ENCODE results near the gene PERCC1. TPM values are rescaled to one million over a fixed set of nuclear protein-coding genes. Genes with fewer than 3 reads are reported as not detected.
"Not testable (repeated sequence)": the region's sequence is repeated elsewhere in the genome, so short reads cannot be mapped to it uniquely, and the experiment has no call there.

The PERCC1 gene
- total RNA-seq, 1 experiment from 2014 or later = not detected

DNA sequence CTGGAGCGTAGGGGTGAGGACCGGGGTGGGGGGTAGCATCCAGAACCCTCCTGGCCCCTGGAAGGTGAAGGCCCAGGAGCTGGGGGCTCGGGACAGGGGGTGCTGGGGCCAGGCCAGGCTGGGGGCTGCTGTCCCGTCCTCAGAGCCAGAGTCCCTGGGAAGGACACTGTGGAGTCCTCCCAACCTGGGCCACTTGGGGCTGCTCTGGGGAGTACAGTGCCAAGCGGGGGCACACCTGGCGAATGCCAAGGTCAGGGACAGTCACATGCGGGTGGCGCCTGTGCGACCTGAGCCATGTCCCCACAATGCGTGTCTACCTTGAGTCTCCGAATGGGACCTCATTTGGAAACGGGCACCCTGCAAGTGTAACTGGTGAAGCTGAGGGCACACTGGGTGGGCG, 1.2 kb upstream of the PERCC1 start:
- in situ Hi-C loops (cut with HindIII; ENCODE audit: low pct_unique_long_range_greater_than_20kb, low sequenced_read_pairs) = no loop called here
- no peak for DNase-seq (ENCODE audit: low read depth, low spot score)

DNA sequence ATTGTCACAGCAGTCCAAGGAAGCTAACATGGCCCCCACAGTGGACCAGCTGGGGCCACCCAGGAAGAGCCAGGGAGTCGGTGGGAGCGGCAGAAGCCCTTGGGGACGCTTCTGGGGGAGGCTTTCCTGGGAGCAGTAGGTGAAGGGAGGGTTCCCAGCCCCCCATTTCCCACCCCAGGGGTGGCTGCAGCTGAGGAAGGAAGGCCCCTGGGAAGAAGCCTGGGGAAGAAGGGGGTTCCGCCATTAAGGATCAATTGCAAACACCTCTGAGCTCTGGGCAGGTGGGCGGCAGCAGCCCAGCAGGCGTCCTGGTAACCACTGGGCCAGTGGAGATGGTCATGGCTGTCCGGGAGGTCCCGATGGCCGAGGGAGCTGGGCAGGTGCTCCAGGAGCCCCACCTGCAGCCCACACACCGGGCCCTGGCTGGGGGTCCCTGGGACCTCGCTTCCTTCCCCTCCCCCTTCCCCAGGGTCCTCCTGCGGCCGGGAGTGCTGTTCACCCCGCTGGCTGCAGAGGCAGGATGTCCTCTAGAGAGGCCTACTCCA, 592 bp upstream of the PERCC1 start:
- DNase-seq (ENCODE audit: low read depth, low spot score) = no peak
- in situ Hi-C loops (cut with HindIII; ENCODE audit: low pct_unique_long_range_greater_than_20kb, low sequenced_read_pairs) = no loop called here

DNA sequence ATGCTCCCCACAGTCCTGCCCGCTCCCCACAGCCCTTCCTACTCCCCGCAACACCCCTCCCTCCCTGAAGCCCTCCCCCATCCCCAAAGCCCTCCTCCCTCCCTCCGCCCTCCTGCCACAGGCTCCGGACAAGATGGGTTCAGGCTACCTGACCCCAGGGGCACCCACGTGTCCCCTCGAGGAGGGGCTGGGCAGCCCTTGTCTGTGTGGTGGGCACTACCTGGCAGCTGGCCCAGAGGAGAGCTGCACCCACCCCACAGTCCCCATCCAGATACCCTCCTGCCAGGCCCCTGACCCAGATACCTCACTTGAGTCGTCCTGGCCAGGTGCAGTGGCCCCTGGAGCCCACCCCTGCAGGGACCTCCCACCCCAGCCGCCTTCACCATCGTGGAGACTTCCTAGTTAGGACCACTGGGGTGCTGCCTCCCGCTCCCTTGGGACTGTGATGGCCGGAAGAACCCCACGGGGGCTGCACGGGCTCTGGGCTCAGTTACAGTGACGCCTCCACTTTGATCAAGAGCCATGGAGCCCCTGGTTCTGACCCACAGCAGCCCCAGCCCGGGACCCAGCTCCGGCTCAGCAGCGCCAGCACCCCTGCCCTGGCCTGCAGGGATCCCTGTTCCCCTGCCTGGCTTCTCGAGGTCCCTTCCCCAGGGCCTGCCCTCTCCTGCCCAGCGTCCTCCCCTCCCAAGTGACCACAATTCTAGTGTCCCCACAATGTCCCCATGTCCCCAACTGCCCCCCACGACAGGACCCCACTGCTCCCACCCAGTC, 806 bp downstream of the PERCC1 start:
- no peak for DNase-seq (ENCODE audit: low read depth, low spot score)
- in situ Hi-C loops (cut with HindIII; ENCODE audit: low pct_unique_long_range_greater_than_20kb, low sequenced_read_pairs) = no loop called here

DNA sequence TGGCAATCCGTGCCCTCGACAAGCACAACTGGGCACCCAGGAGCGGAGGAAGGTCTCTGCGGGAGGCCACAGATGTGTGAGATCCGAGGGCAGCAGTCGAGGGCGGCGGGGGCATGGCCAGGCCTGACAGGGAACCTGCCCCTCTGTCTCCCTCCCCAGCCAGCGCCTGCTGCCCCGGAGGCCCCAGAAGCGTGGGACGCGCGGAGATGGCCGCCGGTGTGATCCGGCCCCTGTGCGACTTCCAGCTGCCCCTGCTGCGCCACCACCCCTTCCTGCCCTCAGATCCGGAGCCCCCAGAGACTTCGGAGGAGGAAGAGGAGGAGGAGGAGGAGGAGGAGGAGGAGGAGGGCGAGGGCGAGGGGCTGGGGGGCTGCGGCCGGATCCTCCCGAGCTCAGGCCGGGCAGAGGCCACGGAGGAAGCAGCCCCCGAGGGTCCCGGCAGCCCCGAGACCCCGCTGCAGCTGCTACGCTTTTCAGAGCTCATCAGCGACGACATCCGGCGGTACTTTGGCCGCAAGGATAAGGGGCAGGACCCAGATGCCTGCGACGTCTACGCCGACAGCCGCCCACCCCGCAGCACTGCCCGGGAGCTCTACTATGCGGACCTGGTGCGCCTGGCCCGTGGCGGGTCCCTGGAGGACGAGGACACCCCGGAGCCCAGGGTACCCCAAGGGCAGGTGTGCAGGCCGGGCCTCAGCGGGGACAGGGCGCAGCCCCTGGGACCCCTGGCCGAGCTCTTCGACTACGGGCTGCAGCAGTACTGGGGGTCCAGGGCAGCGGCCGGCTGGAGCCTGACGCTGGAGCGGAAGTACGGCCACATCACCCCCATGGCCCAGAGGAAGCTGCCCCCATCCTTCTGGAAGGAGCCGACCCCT, 1.7 kb downstream of the PERCC1 start:
- no peak for DNase-seq (ENCODE audit: low read depth, low spot score)
- in situ Hi-C loops (cut with HindIII; ENCODE audit: low pct_unique_long_range_greater_than_20kb, low sequenced_read_pairs) = no loop called here

DNA sequence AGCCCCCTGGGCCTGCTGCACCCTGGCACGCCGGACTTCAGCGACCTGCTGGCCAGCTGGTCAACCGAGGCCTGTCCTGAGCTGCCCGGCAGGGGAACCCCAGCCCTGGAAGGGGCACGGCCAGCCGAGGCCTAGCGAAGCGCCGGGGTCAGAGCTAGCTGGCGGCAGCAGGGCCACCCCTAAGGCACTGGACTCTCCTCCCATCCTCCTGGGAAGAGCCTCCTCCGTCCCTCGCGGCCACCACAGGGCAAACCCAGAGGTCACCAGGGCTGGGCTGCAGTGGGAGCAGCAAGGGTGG, 2.3 kb downstream of the PERCC1 start:
- in situ Hi-C loops (cut with HindIII; ENCODE audit: low pct_unique_long_range_greater_than_20kb, low sequenced_read_pairs) = no loop called here
- DNase-seq (ENCODE audit: low read depth, low spot score) = no peak

DNA sequence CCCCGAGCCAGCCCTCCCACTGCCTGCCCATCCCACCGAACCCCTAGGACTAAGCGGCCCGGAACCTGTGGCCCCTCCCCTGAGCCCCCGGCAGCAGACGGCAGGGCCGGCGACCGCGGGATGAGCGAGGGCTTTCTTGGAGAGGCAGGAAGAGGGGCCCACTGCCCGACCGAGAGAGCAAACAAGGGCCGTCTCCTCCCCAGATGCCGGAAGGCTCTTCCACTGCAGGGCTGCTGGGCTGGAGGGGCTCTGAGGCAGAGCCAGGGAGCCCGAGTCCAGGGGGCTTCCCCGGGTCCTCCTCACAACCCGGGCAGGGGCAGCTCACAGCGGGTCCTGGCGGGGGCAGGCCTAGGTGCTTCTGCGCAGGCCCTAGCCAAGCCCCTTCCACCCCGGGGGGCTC, 2.9 kb downstream of the PERCC1 start:
- in situ Hi-C loops (cut with HindIII; ENCODE audit: low pct_unique_long_range_greater_than_20kb, low sequenced_read_pairs) = no loop called here

DNA sequence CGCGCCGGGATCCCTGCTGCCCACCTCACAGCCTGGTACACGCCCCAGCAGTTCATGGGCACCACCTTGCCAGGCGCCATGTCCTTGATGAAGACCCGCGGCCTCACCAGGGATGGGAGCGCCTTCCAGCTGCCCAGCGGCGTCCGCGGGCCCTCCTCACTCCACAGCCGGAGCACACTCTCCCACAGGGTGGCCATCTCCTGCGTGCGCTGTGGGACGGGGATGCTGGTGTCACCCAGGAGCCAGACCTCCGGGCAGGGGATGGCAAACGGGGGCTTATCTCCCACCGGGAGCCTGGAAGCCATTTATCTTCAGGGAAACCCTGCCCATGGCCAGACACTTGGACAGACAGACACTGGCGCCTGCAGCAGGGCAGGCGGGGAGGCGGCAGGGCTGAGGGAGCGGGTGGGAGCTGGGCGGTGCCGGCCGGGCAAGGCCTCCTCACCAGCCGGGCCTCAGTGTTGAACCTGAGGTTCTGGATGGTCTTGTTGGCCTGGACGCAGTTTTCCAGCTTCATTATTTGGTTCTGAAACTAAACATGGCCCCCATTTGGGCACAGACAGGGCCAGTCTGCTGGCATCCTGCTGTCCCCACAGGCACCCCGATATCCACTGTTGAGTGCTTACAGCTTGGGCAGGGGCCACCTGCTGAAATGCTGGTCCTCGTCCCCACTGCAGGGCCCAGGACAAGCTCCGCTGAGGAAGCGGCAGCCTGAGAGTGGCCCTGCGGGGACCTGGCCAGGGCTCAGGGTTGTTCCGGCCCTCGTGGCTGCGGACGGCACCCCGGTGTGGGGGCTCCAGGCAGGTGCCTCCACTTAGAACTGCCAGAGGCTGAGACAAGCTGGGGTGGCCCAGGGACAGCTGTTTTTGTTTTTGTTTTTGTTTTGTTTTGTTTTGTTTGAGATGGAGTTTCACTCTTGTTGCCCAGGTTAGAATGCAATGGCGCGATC, 4.0 kb downstream of the PERCC1 start:
- no peak for DNase-seq (ENCODE audit: low read depth, low spot score)
- in situ Hi-C loops (cut with HindIII; ENCODE audit: low pct_unique_long_range_greater_than_20kb, low sequenced_read_pairs) = no loop called here

More for the DNA sequence above, 2.9 kb downstream of the PERCC1 start:
- DNase-seq (ENCODE audit: low read depth, low spot score) = no peak

DNA sequence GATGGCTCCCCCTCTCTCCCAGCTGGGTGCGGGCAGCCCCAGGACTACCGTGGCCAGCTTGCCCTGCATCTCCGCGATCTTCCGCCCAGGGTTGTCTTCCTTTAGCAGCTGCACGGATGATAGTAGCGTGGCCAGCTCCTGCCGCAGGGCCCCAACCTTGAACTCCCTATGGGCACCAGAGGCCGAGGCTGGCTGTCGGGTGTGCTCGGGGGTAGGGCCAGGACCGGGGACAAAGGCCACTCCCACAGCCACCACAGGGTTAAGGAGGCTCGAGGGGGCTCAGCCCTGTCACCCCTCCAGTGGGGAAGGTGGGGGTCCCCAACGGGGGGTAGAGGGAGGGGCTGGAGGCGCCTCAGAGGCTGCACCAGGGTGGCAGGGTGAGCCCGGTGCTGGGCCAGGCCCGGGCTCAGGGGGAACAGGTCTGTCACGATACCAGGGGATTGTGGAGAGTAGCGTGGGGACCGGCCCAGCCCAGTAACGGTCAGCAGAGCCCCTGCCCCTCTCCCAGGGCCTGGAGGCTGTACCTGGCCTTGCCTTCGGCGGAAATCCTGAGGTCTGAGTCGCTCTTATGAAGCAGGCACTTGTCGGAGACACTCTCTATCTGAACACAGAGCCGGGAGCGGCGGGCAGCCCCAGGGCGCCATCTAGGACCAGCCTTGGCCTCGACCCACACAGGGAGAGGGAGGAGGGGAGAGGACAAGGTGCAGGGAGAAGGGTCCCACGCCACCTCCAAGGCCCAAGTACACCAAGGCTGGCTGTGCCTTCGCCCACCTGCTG, 5.2 kb downstream of the PERCC1 start:
- DNase-seq (ENCODE audit: low read depth, low spot score) = no peak
- in situ Hi-C loops (cut with HindIII; ENCODE audit: low pct_unique_long_range_greater_than_20kb, low sequenced_read_pairs) = no loop called here

DNA sequence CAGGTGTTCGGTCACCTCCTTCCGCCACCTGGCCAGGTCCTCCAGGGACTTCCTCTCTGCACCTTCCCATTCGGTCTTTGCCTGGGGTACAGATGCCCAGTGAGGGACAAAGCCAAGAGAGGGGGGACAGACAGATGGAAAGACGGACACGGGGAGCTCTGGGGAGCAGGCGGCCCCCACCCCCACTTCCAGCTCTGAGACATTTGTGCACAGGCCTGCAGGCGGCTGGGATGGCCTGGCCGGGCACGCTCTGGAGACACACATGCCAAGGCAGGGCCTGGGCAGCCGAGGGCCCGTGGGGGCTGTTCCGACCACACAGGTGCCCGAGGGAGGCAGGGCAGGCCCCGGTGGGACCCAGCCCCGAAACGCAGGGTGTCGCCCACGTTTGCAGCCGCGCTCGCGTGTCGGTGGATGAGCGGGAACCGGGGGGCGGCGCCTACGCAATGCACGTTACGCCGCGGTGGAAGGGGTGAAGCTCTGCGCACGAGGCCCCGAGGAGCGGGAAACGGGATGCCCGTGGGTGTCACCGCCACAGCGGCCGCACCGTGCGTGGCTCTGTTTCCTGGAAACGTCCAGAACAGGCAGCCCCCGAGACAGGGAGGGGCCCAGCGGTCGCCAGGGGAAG, 6.0 kb downstream of the PERCC1 start:
- in situ Hi-C loops (cut with HindIII; ENCODE audit: low pct_unique_long_range_greater_than_20kb, low sequenced_read_pairs) = no loop called here

DNA sequence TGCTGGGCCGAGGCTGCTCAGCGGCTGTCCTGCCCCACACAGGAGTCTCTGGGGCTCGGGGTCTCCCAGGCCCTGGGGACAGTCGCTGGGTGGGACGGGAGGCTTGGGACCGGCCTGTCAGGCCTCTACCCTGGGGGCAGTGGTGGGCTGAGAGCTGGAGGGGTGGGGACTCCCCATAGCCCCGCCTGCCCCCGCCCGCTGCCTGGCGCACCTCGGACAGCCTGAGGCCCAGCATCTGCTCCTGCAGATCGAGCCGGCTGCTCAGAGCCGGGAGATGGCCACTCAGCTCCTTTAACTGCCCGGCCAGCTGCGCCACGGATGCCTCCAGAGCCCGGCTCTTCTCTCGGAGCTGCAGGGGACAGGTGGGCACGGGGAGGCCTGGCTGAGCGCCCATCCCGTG, 6.7 kb downstream of the PERCC1 start:
- no peak for DNase-seq (ENCODE audit: low read depth, low spot score)
- in situ Hi-C loops (cut with HindIII; ENCODE audit: low pct_unique_long_range_greater_than_20kb, low sequenced_read_pairs) = no loop called here

More for the DNA sequence above, 6.0 kb downstream of the PERCC1 start:
- no peak for DNase-seq (ENCODE audit: low read depth, low spot score)

DNA sequence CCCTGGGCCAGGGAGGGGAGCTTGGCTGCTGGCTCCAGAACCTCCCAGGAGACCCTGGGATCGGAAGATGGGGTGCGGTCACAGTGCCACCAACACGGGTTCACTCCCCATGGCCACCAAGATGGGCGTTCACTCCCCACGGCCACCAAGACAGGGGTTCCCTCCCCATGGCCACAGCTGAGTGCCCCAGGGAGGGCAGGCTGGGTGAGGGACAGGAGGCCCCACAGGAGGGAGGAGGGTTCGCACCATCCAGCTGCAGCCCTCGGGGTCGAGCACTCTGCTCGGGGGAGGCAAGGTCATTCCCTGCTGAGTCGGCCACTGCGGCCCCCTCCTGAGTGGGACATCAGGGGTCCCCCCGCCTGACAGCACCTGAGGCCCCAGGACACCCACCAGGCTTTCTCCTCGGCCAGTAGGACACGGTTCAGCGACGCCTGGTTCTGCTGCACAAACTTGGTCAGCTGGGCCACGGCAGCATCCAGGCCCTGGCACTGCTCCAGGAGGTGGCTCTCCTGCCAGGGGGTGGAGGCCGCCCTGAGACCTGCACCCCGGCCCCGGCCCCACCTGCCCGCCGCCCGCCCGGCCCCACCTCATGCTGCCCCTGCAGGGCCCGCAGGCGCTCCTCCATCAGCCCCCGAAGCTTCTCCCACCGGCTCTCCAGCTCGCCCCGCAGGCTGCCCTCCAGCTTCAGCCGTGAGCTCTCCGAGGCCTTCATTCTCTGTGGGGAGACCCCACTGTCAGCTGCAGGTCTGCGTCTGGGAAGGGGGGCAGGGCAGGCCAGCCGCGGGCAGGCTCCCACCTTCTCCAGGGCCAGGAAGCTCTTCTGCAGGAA, 7.6 kb downstream of the PERCC1 start:
- DNase-seq (ENCODE audit: low read depth, low spot score) = no peak
- in situ Hi-C loops (cut with HindIII; ENCODE audit: low pct_unique_long_range_greater_than_20kb, low sequenced_read_pairs) = no loop called here

DNA sequence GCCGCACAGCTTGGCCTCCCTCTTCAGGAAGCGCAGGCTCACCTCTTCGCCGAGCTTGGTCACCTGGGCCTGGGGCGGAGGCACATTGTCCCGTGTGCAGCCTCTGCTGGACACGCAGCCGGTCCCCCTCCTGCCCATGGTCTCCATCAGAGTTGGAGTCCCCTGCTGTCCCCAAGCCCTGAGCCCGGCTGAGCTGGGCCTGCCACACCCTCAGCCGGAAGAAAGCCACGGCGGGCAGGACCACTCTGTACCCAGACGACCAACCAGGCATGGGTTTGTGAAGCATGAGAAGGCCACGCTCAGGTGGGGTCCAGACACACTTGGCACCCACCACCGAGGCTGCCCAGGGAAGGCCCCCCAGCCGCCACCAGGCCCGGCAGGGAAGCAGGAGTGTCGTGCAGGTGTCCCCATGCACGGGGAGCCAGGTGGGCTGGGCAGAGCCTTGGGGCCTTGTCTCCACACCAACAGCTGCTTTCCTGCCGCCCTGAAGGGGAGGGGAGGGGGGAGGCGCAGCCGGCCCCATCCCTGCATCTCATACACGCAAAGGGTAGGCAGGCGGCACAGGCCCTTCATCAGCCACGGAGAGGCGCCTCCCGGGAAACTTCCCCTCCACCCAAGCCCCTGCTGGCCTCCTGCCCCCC, 8.3 kb downstream of the PERCC1 start:
- DNase-seq (ENCODE audit: low read depth, low spot score) = no peak
- in situ Hi-C loops (cut with HindIII; ENCODE audit: low pct_unique_long_range_greater_than_20kb, low sequenced_read_pairs) = no loop called here

DNA sequence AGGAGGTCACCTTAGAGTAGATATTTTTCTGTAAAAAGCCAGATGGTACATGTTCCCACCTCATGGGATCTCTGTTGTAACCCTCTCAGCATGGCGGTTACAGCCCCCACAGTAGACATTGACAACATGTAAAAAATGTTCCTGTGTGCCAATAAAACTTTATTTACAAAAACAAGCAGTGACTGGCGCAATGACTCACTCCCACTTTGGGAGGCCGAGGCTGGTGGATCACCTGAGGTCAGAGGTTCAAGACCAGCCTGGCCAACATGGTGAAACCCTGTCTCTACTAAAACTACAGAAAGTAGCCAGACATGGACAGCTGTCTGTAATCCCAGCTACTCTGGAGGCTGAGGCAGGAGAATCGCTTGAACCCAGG, 8.8 kb downstream of the PERCC1 start:
- in situ Hi-C loops (cut with HindIII; ENCODE audit: low pct_unique_long_range_greater_than_20kb, low sequenced_read_pairs); DNase-seq (ENCODE audit: low read depth, low spot score): not testable (repeated sequence)

DNA sequence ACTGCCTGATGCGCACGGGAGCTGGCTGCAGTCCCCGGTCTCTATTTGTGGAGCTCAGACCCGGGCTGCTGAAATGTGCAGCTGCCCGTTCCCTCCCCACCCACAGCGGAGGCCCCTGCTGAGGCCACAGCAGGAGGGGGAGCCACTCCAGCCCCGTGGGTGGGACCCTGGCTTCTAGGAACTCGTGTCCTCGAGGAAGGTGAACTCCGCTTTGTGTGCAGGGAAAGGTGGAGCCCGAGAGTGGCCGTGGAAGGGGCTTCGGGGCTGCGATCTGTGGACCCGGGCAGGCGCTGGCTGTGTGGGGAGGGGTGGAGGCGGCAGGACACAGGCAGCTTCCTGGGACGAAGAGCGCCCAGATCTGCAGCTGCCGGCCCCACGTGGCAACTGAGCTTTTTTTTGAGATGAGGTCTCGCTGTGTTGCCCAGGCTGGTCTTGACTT, 10.5 kb downstream of the PERCC1 start:
- DNase-seq (ENCODE audit: low read depth, low spot score) = no peak
- in situ Hi-C loops (cut with HindIII; ENCODE audit: low pct_unique_long_range_greater_than_20kb, low sequenced_read_pairs) = no loop called here

DNA sequence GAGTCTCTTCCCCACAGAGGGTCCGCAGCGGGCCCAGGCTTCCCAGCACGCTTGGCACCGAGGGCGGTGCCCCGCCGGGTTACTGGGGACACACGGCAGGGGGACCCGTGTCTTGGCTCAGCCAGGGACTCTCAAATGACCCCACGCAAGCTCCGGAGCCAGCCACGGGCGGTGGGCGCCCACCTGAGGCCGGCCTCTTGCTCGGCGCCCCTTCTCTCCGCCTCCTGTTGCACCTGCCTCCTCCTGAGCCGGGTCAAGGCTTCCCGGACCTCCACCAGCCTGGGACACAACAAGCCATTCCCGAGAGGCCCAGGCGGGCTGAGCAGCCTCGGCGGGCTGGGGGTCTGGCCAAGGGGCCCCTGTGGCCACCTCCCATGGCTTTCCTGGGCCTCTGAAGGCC, 11.8 kb downstream of the PERCC1 start:
- in situ Hi-C loops (cut with HindIII; ENCODE audit: low pct_unique_long_range_greater_than_20kb, low sequenced_read_pairs) = no loop called here

More for the DNA sequence above, 11.8 kb downstream of the PERCC1 start:
- DNase-seq (ENCODE audit: low read depth, low spot score) = no peak

Measured in SK-MEL-5 (cell line).